Measurements from ENCODE around the gene VRK3. TPM values are rescaled to one million over a fixed set of nuclear protein-coding genes. Genes with fewer than 3 reads are reported as not detected.
"Not testable (repeated sequence)": the region's sequence is repeated elsewhere in the genome, so short reads cannot be mapped to it uniquely, and the experiment has no call there.

VRK3 gene
- total RNA-seq, 6 donors from 2014 or later, result 28.6 to 82.8 (median 38.4) TPM

- H3K9me3 ChIP-seq, result peaks cover 21 to 29% (median 25%) of the 10 kb centered on the region in 4 donors
- no peaks in the 10 kb centered on the region for H3K36me3 ChIP-seq
- no peaks in the 10 kb centered on the region for H3K4me1 ChIP-seq
- ATAC-seq (ENCODE audit: low FRiP score in 2 of 2) (no peak), DNase-seq (no peak)
- no peaks in the 10 kb centered on the region for H3K27me3 ChIP-seq
- H3K4me3 ChIP-seq, result no peak overlapping the region
- H3K27ac ChIP-seq, result no peak overlapping the region
- no peak for TF ChIP-seq EP300 (IDR thresholded peaks at IDR 0.05)
- TF ChIP-seq POLR2A (IDR thresholded peaks at IDR 0.05), result no peak
- no peak for TF ChIP-seq CTCF (IDR thresholded peaks at IDR 0.05)
- TF ChIP-seq POLR2AphosphoS5 (IDR thresholded peaks at IDR 0.05), result no peak
- WGBS, 2 donors, result 84 to 89% methylated on average over 13 to 15 of the region's 15 CpGs
These were observed 34.9 kb upstream of the VRK3 start for GRCh38 chr19:50060107-50060506.

GRCh38 chr19:50059045-50059444 lies 33.9 kb upstream of the VRK3 start:
- 75 to 80% methylated on average over 6 of the region's 6 CpGs for WGBS, 2 donors
- no peak for ATAC-seq (ENCODE audit: low FRiP score in 2 of 2)
- no peaks in the 10 kb centered on the region for H3K4me1 ChIP-seq
- DNase-seq, result no peak
- no peaks in the 10 kb centered on the region for H3K27me3 ChIP-seq
- H3K27ac ChIP-seq, result no peak overlapping the region
- TF ChIP-seq POLR2AphosphoS5 (IDR thresholded peaks at IDR 0.05) (no peak), POLR2A (IDR thresholded peaks at IDR 0.05) (no peak), CTCF (IDR thresholded peaks at IDR 0.05) (no peak), EP300 (IDR thresholded peaks at IDR 0.05) (no peak)
- H3K36me3 ChIP-seq, result no peaks in the 10 kb centered on the region
- peaks cover 21 to 29% (median 25%) of the 10 kb centered on the region in 4 donors for H3K9me3 ChIP-seq
- H3K4me3 ChIP-seq, result no peak overlapping the region

- H3K36me3 ChIP-seq, result no peaks in the 10 kb centered on the region
- no peak overlapping the region for H3K4me3 ChIP-seq
- DNase-seq, result no peak
- no peaks in the 10 kb centered on the region for H3K4me1 ChIP-seq
- TF ChIP-seq POLR2A (IDR thresholded peaks at IDR 0.05), result no peak
- TF ChIP-seq POLR2AphosphoS5 (IDR thresholded peaks at IDR 0.05), result no peak
- no peak for TF ChIP-seq CTCF (IDR thresholded peaks at IDR 0.05)
- H3K27me3 ChIP-seq, result no peaks in the 10 kb centered on the region
- H3K27ac ChIP-seq, result no peak overlapping the region
- peaks cover 21 to 29% (median 25%) of the 10 kb centered on the region in 4 donors for H3K9me3 ChIP-seq
- no peak for ATAC-seq (ENCODE audit: low FRiP score in 2 of 2)
- 71 to 92% methylated on average over 2 of the region's 2 CpGs for WGBS, 2 donors
These were observed 33.3 kb upstream of the VRK3 start for GRCh38 chr19:50058425-50058824.

GRCh38 chr19:50053119-50053518 lies 27.9 kb upstream of the VRK3 start:
- ATAC-seq (ENCODE audit: low FRiP score in 2 of 2) (no peak), DNase-seq (no peak)
- 55 to 56% methylated on average over 4 of the region's 4 CpGs for WGBS, 2 donors
- Histone ChIP-seq H3K9me3 (peaks cover 0 to 8% (median 2%) of the 10 kb centered on the region in 4 donors), H3K27ac (no peak overlapping the region), H3K36me3 (peaks cover 0 to 3% (median 0%) of the 10 kb centered on the region in 4 donors), H3K4me1 (peaks cover 4 to 18% (median 12%) of the 10 kb centered on the region in 4 donors), H3K4me3 (no peak overlapping the region), H3K27me3 (no peaks in the 10 kb centered on the region)
- TF ChIP-seq EP300 (IDR thresholded peaks at IDR 0.05) (no peak), POLR2AphosphoS5 (IDR thresholded peaks at IDR 0.05) (no peak), CTCF (IDR thresholded peaks at IDR 0.05) (no peak), POLR2A (IDR thresholded peaks at IDR 0.05) (no peak)

- TF ChIP-seq POLR2A (IDR thresholded peaks at IDR 0.05) (no peak), POLR2AphosphoS5 (IDR thresholded peaks at IDR 0.05) (no peak), CTCF (IDR thresholded peaks at IDR 0.05) (no peak), EP300 (IDR thresholded peaks at IDR 0.05) (no peak)
- H3K27me3 ChIP-seq, result no peaks in the 10 kb centered on the region
These were observed 26.8 kb upstream of the VRK3 start for GRCh38 chr19:50051964-50052363.

GRCh38 chr19:50051228-50051895 lies 26.2 kb upstream of the VRK3 start:
- WGBS, 2 donors, result 39 to 45% methylated on average over 16 of the region's 16 CpGs
- H3K9me3 ChIP-seq, result peaks cover 3 to 14% (median 8%) of the 10 kb centered on the region in 4 donors
- not testable (repeated sequence) for ATAC-seq (ENCODE audit: low FRiP score in 2 of 2)

More at GRCh38 chr19:50051964-50052363, 26.8 kb upstream of the VRK3 start:
- Histone ChIP-seq H3K4me3 (no peak overlapping the region), H3K36me3 (peaks cover 0 to 13% (median under 1%) of the 10 kb centered on the region in 4 donors), H3K27ac (no peak overlapping the region), H3K4me1 (peaks cover 4 to 18% (median 12%) of the 10 kb centered on the region in 4 donors), H3K9me3 (peaks cover 0 to 8% (median 3%) of the 10 kb centered on the region in 4 donors)
- ATAC-seq (ENCODE audit: low FRiP score in 2 of 2), result no peak
- no peak for DNase-seq
- 71 to 82% methylated on average over 8 of the region's 8 CpGs for WGBS, 2 donors

More at GRCh38 chr19:50051228-50051895, 26.2 kb upstream of the VRK3 start:
- peaks cover 4 to 18% (median 12%) of the 10 kb centered on the region in 4 donors for H3K4me1 ChIP-seq
- peak overlapping the region in 3 of 4 donors; percentile 45 to 58 (median 56) for H3K4me3 ChIP-seq
- peaks cover 0 to 19% (median 5%) of the 10 kb centered on the region in 4 donors for H3K36me3 ChIP-seq
- DNase-seq, H3K27me3 ChIP-seq, H3K27ac ChIP-seq: not testable (repeated sequence)

All from upper lobe of left lung (tissue), 6 donors.